T-helper 1 cell treated with Interleukin-12 subunit alpha and Interleukin-12 subunit beta and Interleukin-4 antibody, amounts not matched to agents 30 ng/mL and 1 ng/mL, for 36 hours (primary cell): Measurements from ENCODE around the gene HOXC6. TPM values are rescaled to one million over a fixed set of nuclear protein-coding genes. Genes with fewer than 3 reads are reported as not detected.

Experiments
- intact Hi-C: fragments of 100-400 bp; cut with micrococcal nuclease; formaldehyde crosslinking; loops from one replicate; pipeline ENCODE4 v1.15.1; 2024
- total RNA-seq: library from RNA; stranded (reverse); gene quantifications from 2 replicates; pipeline ENCODE4 v1.2.3, GENCODE V29; 2022

The HOXC6 gene
- total RNA-seq, 1 donor from 2014 or later = not detected

DNA sequence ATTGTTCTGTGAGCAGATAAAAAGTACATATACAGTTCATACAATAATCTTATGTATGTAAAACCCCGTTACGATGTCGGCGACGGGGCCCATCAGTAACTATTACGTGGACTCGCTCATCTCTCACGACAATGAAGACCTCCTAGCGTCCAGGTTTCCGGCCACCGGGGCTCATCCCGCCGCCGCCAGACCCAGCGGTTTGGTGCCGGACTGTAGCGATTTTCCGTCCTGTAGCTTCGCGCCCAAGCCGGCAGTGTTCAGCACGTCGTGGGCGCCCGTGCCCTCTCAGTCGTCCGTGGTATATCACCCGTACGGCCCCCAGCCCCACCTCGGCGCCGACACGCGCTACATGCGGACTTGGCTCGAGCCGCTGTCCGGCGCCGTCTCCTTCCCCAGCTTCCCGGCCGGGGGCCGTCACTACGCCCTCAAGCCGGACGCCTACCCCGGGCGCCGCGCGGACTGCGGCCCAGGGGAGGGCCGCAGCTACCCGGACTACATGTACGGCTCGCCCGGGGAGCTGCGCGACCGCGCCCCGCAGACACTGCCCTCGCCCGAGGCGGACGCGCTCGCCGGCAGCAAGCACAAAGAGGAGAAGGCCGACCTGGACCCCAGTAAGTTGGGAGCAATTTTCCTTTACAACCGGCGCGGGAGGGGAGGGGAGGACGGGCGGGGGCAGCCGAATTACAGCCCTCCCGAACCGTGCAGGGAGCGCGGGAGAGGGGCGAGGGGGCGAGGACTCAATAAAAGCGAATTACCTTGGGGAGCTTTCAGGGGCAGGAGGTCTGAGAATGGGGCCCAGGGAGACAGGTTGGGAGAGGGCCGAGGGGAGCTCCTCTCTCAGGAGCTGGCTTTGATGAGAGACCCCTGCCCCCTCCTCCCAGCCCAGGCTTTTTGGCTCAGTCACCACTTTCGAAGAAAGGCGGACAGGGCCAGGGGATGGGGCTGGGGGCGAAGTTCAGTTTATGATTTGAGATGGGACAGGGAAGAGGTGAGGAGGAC is 27.8 kb upstream of the HOXC6 start, which contains the start of gene HOXC9:
Gene HOXC9, plus strand, starts transcription at position 46 of the 999 bp plus-strand sequence. Its CDS starts 28 bp downstream, at position 74.
- intact Hi-C loops = no loop called here

DNA sequence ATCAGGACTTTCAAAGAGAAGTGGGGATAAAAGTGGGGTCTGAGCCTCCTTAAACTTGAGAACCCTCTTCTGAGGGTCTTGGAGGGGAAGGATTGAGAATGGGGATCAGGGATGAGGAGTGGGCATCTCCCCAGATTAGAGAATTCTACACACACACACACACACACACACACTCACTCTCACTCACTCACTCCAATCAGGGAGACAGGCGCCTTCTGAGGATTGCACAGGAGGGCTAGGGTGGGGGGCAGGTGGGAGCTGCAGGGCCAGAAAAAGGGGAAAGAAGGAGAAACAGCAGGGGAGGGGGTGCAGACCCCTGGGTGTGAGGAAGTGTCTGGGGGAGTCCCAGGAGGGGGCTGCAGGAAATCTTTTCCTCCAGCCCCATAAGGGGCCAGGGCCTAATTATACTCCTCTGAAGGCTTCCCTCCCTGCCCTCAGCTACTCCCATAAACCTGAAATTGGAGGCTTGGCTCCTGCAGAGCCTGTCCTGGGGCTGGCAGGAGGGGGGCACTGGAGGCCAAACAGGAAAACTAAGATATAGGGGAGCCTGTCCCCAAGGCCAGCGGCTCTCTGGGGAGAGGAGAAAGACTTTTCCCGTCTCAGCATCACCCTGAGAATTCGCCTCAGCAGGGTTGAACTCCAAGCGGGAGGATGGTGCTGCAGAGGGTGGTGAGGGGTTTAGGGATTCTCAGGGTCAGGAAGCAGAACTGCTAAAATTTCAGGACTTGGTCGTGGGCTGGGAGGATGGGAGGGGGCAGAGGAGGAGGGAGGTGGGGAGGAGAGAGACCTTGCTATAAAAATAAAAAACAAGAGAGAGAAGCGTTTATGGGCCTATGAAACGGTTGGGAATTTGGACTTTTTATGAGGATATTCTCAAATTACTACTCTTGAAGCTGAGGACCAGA is 26.7 kb upstream of the HOXC6 start:
- intact Hi-C loops = no loop called here

DNA sequence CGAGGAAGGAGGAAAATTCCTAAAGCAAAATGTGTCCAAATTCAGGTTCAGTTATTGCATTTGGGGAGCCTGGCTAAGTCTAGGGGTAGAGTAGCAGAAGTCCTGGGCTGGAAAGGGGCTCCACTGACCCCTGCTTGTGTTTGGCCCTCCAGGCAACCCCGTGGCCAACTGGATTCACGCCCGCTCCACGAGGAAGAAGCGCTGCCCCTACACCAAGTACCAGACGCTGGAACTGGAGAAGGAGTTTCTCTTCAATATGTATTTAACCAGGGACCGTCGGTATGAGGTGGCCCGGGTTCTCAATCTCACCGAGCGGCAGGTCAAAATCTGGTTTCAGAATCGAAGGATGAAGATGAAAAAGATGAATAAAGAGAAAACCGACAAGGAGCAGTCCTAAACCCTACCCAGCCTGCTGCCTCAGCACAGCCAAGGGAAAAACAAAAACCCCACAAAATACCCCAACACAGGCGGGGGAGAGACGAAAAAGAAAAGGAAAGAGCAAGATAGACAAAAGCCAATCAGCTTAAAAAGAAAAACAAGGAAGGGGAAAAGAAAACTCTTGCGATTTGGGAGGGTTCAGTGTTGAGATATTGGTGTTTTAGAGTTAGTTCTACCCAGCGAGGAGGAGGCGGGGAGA is 25.8 kb upstream of the HOXC6 start:
- intact Hi-C loops = no loop called here

DNA sequence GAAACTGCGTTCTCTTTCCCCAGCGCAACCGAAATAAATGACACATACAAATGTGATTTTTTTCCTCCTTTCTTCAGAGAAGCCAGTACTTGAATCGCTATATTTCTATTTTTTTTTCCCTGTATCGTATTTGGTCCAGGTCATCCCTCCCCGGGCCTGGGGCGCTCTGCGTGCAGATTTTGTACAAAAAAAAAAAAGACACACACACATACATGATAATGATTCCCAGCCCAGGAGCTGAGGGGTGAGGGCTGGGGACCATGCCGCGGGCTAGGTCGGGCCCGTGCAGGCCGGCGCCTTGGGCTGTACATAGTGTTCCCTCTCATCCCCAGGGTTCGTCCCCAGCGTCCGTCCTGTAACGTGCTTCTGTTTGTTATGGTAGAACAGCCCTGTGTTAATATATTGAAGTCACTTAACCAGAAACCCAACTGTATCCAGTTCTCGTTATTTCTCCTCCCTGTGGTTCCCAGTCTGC is 25.3 kb upstream of the HOXC6 start:
- intact Hi-C loops = no loop called here

DNA sequence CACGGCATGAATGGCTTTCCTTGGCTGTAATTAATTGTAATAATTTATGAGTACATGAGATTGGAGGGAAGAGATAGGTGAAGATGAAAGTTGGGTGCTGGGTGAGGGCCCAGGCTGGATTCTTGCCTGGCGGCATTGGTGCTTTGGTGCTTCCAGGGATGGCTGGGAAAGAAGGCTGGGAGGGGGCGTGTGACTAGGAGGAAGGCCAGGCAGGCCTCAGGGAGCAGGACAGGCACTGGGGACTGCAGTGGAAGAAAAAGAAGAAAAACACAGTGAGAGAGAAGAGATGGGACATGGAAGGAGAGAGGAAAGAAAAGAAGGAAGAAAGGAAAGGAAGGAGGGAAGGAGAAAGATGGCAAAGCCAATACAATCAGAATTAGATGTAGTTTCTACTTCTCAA is 24.6 kb upstream of the HOXC6 start:
- intact Hi-C loops = loop anchor here (2.0 kb wide), 1 partner anchor 69 kb away; no protein-coding TSS in a partner anchor

DNA sequence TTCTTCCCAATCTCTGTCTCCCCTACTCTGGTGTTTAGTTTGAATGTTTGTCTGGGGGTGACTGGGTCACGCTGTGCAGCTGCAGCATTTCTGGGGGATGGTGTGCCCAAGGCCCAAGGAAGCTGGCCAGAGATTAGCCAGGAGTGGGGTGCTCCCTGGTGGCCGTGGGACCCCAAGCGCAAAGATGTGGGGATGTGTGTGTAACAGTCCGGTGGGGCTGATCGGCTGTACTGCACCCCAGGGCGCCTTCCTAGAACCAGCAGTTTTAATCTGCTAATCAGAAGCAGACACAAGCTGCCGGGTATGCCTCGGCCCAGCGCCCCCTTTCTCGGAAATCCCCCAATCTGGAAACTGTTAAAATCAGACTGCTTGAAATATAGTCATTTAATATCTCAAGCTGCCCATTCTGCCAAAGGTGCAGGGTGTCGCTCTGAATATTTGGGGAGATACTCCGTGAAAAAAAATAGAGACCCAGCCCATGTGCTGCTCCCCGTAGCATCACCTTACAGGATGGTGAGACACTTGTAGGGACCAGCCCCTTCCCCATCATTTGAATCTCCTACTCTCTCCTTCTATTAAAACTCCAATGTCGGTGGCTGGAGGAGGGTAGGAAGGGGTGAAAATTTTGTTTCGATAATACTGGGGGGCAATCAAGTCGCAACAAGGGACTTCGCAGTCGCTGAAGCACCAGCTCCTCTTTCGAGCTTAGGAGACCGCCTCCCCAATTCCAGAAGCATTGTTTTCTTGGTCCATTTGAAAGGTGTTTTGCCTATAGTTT is 24.0 kb upstream of the HOXC6 start:
- intact Hi-C loops = loop anchor here (2.0 kb wide), 1 partner anchor 69 kb away; no protein-coding TSS in a partner anchor

DNA sequence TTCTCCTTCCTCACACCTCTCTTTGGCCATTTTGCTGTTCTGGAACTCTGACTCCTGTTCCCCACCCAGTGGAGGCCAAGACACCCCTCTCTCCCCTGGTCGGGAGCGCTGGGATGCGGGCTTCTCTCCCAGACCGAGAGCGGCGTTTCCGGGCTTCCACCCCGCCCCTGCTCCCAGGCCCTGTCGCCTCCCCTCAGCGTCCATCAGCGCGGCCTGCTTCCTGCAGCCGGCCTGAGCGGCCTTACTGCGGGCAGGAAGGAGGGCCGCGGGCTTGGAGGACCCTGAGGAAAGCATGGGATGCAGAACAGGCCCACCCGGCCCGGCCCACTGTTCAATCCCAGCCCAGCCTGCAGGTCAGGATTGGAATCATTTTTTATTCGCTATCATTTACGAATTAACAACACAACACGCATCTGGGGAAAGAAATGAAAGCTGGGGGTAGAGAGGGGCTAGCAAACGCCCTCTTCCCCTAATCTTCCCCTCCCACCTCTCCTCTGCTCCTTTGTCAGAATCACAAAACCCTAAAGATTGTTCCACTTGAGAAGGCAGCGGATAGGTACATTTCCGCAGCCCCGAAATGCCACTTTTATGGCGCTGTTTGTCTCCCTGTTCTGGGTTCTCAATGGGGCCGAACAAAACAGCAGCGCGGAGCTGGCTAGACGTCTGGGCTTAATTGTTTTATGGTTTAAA is 23.3 kb upstream of the HOXC6 start:
- intact Hi-C loops = loop anchor here (2.0 kb wide), 1 partner anchor 70 kb away; no protein-coding TSS in a partner anchor

DNA sequence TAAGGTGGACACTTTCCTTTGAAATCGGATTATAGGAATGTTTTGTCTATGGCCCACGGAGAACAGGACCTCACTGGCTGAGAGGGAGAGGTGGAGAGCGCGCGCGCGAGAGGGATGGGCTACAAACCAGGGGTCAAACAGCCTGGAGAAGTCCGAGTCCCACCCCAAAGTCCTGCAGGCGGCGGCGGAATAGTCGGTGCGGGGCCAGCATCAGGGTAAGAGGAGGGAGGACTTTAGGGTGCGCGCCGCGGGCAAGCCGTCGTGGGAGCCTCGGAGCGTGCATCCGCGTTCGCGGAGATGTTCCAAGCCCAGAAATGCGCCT is 22.7 kb upstream of the HOXC6 start:
- intact Hi-C loops = loop anchor here (2.0 kb wide), 1 partner anchor 71 kb away; no protein-coding TSS in a partner anchor

DNA sequence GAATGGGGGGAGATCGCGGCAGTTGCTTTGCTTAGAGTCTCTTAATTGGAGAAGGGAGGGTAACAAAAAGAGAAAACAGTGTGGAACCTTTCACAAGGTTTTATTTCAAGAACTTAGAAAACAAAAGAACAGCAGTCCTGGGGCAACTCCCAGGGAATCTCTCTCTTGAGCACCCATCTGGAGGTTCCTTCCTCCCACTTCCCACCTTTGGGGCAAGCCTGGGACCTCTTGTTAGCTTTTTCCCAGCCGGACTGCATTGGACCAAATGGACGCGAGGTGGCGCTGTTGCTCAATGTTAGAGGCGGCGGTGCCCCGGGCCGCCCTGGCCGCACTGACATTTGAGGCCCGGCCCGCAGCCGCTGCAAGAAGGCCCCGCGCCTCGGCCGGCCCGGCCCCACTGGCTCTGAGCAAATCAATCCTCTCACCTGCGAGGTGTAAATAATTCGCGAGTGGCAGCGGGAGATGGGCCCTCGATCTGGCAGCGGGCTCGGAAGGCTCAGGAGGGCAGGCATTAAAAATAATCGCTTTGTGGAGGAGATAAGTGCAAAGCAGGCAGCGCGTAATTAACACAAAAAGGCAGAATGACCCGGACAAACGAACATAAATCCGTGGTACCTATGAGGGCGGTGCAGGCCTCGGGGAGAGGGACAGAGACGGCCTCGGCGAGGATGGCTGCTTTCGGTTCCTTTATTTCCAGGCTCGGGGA is 22.2 kb upstream of the HOXC6 start:
- intact Hi-C loops = loop anchor here (1.0 to 2.0 kb wide), 8 partner anchors 12 to 363 kb away; partner anchors contain the start of gene HOXC4

DNA sequence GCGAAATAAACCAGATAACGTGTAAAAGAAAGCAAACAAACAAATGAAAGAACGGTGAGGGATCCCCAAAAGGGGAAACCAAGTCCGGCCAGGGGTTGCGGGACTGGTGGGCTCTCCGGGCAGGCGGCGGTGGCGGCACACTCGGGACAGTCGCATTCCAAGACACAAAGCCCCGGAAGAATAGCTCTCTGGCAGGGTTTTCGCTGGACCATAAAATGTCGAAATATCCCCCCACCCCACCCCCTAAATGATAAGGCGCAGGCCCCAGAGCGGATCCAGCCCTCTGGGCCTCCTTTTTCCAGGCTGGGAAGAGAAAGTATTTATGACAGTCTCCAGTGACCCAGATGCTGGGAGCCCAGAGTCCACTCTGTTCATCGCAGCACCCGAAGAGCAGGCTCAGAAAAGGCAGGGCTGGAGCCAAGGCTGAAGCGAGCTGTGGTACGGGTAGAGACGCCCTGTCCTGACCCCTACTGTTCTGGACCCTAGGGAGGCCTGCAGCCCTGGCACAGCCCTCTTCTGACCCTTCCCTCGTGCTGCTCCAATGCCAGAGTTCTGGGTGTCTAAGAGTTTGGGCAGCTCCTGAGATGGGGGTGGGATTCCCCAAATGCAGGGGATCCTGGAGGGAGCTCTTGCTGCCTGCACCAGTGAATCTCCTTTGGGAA is 21.6 kb upstream of the HOXC6 start:
- intact Hi-C loops = loop anchor here (1.0 to 2.0 kb wide), 7 partner anchors 12 to 362 kb away; partner anchors contain the start of gene HOXC4

DNA sequence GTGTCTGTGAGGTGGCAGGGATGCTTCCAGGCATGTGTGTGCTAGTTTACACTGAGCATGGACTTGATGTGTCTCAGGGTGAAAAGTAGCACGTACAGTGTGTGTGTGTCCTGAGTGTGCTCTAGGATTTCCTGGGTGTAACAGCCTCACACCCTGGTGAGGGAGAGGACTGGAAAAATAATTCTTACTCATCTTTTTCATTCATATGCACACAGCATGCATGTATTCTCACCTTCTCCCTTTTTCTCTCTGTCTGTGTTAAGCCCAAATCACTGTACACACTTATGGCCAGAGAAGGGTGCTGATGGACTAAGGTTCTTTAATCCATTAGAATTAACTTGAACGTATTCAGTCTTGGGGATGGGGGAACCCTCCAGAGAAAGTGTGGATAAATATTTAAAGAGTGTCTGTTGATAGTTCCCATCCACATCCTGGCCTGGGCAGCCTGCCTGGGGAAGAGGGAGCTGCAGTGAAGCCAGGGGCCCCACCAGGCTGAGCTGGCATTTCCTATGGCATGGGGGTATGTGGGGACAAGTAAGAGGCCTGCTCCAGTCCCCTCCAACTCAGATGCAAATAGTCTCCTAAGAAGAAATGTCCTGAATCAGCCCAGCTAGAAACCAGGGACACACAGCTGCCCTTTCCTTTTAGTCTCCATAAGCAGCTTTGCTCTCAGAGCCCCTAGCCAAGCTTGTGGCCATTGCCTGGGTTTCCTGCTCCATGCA is 20.5 kb upstream of the HOXC6 start:
- intact Hi-C loops = loop anchor here (2.0 kb wide), 2 partner anchors 45 to 361 kb away; partner anchors contain the start of gene HOXC4

DNA sequence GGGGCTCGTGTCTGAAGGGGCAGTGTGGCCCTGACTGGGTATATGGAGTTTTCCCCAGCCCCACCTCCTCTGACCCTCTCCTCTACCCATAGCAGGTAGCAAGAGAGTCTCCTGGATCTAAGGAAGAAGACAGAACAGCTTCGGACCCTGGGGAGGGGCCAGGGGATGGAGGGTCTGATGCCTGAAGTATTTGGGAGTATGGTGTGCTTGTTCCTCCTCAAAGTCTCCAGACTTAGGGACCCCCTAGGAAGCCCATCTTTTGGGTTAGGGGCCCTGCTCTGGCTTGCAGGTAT is 20.0 kb upstream of the HOXC6 start:
- intact Hi-C loops = no loop called here

DNA sequence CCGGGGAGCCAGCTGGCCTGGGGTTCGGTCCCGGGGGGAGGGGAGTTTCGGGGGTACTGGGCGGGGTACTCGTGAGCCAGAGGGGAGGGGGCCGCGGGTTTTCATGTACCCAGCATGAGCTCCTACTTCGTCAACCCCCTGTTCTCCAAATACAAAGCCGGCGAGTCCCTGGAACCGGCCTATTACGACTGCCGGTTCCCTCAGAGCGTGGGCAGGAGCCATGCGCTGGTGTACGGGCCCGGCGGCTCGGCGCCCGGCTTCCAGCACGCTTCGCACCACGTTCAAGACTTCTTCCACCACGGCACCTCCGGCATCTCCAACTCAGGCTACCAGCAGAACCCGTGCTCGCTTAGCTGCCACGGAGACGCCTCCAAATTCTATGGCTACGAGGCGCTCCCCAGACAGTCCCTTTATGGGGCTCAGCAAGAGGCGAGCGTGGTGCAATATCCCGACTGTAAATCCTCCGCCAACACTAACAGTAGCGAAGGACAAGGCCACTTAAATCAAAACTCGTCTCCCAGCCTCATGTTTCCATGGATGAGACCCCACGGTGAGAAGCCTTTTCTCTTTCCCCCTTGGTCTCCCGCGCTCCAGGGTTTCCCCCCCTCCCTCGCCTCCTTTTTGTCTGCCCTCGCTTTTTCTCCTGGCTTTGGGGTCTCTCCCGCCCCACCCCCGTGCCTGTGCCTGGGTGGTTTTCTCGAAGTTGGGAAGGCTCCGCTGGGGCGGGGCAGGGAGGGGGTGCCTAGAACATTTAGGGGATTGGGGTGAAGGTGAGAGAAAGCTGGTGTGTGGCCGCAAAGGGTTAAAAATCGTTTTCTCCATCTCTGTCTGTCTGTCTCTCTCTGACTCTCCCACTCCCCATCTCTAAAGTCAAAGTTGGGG is 18.8 kb upstream of the HOXC6 start:
- intact Hi-C loops = loop anchor here (5.0 kb wide), 1 partner anchor 32 kb away; no protein-coding TSS in a partner anchor

DNA sequence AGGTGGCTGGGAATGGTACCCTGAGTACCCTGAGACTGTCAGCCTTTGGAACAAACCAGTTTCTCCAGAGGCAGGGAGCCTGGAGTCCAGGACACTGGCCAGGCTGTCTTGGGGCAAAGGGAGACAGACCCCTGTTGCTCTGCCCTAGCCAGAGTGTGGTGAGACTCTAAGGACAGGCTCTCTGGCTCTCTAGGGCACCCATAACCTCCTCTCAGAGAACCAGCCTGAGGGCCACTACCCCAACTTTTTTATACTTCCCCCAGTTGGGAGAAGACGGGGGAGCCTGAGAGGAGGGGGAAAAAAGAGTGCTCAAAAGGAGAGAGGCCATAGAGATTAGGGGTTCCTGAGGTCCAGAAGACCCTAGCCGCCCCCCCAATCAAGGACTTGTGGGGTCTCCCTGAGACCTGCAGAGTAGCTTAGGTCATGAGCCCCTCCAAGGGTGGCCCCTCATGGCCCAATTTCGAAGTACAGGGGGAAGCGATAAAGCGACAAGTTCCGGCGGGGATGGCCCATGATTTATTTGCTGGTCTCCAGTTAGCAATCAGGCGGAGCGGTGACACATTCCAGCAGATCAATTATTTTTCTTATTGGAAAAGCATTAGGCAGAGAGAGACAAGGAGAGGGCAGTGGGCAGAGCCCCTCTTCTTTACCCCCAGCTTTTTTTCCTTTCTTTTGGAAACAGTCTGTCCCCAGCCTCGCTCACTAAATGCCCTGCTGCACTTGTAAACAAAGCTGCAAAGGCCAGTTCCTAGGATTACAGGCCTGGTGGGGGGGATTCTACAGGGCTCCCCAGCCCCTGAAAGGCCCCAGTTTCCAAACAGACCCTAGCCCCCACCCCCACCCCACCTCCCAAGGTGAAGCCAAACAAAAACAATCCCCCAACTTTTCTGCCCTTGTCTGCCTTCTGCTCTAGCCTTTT is 17.9 kb upstream of the HOXC6 start:
- intact Hi-C loops = loop anchor here (5.0 kb wide), 1 partner anchor 33 kb away; no protein-coding TSS in a partner anchor

DNA sequence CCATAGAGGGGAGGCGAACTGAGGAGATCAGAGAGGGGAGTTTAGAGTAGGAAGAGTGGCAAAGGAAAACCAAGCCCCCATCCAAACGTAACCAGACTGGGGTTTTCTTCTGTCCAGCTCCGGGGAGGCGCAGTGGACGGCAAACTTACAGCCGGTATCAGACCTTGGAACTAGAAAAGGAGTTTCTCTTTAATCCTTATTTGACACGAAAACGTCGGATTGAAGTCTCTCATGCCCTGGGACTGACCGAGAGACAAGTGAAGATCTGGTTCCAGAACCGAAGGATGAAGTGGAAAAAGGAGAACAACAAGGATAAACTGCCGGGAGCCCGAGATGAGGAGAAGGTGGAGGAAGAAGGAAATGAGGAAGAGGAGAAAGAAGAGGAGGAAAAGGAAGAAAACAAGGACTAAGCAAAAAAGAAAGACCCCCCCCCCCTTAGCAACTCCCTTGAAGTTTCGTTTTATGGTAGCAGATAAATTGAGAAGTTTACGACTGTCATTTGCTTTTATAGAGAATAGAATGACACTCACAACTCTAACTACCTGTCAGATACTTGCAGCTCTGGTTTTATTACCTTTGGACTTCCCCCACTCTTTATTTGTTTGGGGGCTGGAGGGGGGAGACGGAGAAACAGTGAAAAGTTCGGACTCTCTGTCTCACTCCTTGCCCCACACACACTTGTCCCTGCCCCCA is 17.1 kb upstream of the HOXC6 start:
- intact Hi-C loops = loop anchor here (5.0 kb wide), 1 partner anchor 34 kb away; no protein-coding TSS in a partner anchor
